ENCODE results near the gene GMCL2. TPM values are rescaled to one million over a fixed set of nuclear protein-coding genes. Genes with fewer than 3 reads are reported as not detected.

The GMCL2 gene
- total RNA-seq, 1 experiment from 2014 or later: not detected

DNA sequence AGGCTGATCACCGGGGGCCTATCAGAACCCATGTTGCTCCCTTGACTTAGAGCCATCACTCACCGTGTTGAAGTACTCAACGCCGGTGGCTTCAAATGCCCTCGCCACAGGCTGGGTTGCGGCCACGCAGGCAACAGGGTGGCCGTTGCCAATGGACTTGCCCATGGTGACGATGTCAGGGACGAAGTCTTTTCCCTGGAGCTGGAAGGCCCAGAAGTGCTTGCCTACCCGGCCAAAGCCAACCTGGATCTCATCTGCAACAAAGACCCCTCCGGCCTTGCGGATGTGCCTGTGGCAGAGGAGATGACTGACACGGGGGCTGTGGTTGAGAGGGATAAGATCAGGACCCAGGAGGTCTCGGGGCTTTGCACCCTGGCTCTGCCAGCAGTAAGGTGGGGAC is 35.1 kb upstream of the GMCL2 start:
- DNase-seq (ENCODE audit: low read depth): no peak

DNA sequence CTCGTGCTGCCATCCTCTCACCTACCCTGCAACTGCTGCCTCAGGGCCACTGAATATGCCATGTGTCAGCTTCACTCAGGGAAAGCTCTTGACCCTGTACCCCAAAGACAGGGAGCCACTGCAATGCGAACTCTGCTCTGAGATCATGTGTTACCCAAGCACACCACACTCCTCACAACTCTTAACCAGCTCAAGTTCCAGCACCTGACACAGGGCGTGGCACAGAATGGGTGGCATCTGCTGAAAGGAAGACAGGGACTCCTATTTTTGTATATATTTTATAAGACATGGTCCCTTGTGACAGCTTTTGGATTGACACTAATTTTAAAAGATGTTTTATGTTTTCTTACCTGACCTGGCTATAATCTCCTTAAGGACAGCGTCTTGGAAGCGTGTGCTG is 34.7 kb upstream of the GMCL2 start:
- no peak for DNase-seq (ENCODE audit: low read depth)

DNA sequence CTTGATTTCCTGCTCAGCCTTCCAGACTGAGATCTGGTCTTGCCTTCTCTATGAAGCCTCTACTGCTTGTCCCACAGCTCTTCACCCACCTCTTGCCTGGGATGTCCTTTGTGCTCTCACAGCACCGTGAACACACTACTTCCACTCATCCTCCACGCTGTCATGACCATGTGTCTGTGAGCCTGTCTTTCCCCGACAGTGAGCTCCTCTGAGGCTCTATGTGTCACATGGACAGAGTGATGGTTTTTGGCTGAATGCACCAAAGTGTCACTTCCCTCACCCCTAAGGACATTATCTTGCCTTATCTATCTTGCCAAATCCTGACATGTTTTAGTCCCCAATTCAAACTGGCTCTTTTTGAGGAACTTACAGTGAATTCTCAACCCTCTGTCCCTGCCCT is 34.1 kb upstream of the GMCL2 start:
- DNase-seq (ENCODE audit: low read depth): no peak

DNA sequence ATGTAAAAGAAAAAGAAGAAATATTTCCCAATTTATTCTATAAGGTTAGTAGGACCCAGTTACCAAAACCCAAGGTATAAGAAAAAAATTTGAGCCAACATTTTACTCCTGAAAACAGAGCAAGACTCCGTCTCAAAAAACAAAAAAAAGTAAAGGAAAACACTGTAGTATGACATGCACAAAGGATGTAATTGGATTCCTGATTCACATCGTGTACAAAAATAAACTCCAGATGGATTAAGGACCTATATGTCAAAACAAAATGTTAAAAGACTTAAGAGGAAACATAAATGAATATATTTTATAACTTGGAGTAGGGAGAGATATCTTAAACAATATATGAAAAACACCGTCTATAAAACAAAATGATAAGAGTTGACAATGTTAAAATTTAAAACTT is 31.7 kb upstream of the GMCL2 start:
- DNase-seq (ENCODE audit: low read depth): no peak

DNA sequence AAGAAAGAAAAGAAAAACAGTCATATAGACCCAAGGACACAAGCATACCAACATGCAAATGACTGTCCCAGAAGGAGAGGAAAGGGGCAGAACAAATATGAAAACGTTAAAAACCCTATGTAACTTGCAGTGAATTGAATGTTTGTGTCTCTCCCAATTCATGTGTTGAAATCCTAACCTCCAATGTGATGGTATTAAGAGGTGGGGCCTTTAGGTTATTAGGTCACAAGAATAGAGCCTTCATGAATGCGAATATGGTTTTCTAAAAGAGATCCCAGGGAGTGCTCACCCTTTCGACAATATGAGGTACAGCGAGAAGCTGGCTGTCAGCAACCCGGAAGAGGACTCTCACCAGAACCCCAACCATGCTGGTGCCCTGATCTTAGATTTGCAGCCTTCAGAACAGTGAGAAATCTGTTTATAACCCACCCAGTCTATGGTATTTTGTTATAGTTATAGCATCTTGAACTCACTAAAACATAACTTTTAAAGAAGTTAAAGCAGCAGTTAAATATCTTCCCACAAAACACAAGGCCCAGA is 31.1 kb upstream of the GMCL2 start:
- DNase-seq (ENCODE audit: low read depth): no peak

DNA sequence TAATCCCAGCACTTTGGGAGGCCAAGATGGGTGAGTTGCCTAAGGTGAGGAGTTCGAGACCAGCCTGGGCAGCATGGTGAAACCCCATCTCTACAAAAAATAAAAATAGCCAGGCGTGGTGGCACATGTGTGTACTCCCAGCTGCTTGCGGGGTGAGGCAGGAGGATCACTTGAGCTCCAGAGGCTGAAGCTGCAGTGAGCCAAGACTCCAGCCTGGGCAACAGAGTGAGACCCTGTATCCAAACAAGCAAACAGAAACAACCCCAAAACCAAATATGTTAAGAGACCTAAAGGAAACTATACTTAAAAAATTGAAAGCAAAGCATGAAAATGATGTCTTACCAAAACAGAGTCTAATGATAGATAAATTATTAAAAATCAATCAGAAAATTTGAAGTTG is 29.6 kb upstream of the GMCL2 start:
- DNase-seq (ENCODE audit: low read depth): no peak

DNA sequence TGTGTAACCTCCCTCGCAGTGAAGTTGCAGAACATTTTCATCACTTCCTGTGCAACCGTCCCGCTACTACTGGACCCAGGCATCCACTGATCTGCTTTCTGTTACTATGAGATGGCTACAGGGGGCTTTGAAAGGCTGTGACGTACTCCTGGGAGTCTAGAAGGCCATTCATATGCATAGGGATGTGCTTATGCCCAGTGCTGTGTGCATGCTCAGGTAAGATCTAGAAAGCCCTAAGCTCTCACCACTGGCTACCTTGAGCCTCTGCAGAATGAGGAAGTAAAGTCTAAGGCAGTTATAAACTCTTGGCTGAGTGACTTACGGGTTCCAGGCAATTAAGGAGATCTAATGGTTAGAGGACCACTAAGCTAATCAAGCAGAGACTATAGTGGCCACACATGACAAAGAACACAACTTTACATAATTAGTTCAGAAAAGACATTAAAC is 28.9 kb upstream of the GMCL2 start:
- DNase-seq (ENCODE audit: low read depth): no peak

DNA sequence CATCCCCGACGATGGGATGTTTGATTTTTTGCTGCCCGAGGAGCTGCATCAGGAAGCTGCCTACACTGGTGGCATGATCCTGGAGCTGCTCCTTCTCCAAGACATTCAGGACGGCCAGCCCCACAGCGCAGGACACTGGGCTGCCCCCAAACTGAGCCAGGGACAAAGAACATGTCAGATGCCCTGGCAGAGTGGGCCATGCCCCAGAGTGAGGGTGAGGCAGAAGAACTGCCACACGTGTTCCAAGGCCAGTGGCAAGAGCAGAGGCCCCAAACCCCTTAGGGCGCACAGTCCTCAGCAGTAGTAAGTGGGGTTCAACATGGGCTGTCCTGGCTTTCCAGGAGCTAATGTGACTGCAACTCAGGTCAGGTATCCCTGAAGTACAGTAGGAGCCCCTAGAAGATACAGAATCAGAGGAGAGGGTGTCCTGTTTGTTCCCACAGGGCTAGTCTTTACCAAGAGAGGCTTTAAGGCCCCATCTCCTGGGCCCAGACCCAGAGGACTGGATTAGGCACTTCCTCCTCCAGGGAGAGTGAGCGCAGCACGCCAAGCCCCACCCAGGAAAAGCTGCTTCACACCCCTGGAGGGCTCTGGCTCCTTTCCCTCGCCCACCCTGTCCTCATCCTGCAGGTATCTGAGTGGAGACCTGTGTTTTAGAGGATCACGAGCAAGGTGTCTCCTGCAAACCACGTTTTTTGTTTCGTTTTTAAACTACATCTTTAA is 28.3 kb upstream of the GMCL2 start:
- no peak for DNase-seq (ENCODE audit: low read depth)

DNA sequence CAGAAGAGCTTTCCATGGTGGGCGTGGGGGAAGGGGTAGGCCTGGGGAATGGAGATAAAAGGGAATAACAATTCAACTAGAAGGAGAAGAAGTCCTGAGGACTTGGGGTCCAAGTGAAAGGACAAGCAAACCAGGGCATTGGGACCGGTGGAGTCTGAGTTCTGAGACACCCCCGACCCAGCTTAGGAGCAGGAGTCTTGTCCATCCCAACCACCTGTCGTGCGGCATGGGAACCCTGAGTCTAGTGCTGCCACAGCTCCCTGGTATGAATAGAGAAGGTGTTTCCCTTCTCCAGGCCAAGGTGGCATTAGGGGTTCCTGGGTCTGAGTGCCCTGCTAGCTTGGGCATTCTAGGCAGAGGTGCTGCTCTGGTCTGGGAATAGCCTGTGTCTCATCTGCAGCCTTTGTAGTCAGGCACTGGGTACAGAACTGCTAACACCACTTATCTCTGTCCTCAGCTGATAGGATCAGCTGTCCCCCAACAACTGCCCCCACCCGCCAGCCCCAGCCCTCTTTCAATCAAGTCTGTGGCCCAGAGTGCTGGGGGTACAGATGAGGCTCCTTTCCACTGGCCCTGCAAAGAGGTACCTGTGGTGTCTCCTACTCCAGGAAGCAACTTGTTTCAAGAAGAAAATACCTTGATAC is 27.1 kb upstream of the GMCL2 start:
- no peak for DNase-seq (ENCODE audit: low read depth)

DNA sequence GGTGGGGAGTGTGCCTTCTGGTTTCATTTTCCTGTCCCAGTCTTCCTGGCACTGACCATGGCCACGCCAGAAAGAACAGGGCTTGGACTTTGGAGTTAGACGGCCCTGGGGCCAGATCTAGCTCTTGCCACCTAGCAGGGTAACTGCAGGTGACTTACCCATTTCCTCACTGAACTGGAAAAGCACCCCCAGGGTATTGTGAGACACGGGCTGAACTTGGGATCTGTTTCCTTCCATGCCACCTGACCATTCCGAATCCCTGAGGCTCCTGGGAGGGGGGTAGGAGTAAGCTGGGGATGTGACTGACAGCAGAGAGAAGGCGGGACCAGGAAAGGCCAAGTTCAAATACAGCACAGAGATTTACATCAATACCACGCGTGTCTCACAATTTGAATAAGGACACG is 26.6 kb upstream of the GMCL2 start:
- DNase-seq (ENCODE audit: low read depth): no peak

DNA sequence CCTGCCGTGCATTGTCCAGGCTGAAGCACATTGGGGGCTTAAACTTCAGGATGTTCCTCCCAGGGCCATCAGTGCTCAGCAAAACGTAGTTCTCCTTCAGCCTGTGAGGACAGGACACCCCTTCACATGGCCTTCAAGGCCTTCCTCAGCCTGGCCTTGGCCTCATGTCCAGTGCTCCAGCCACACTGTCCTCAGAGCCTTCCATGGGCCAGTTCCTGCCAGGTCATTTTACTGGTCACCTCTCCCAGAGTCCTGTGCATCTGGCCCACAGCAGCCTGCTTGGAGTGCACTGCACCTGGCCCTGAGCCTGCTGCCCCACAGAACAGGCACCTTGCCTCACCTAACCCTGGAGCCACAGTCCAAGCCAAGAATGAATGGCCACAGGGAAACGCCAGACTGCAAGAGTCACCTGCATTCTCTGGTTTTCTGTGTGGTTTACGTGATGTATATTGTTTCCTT is 25.9 kb upstream of the GMCL2 start:
- no peak for DNase-seq (ENCODE audit: low read depth)

DNA sequence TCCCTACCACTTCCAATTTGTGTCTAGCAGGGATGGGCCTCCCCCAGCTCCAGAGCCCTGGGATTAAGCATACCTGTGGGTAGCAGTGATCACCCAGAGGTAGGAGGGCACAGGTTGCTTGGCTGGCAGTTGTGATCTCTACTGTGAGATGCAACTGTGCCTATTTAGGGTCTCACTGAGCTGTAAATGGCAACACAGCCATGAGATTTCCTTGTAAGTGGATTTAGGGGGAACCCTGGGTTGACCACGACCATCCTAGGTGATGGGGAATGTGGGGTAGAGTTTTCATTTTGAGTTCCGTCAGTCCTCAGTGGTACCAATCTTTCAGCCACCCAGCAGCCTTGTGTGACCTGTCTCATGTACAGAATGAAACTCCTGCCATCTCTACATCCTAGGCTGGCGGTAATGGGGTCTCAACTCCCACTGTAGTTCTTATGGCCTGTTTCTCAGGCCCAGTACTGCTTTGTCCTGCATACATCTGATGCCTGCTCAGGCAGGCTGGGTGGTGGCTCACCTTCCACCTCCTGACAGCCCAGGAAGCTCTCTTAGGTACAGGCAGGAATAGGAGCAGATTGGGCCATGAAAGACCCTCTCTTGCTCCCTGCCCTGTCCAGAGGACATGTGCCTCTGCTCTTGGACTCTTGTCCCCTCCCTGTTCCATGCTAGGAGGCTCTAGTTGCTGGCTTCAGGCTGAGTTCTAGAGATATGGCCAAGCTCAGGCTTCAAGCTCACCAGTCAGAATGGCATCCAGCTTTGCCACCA is 25.3 kb upstream of the GMCL2 start:
- DNase-seq (ENCODE audit: low read depth): no peak

DNA sequence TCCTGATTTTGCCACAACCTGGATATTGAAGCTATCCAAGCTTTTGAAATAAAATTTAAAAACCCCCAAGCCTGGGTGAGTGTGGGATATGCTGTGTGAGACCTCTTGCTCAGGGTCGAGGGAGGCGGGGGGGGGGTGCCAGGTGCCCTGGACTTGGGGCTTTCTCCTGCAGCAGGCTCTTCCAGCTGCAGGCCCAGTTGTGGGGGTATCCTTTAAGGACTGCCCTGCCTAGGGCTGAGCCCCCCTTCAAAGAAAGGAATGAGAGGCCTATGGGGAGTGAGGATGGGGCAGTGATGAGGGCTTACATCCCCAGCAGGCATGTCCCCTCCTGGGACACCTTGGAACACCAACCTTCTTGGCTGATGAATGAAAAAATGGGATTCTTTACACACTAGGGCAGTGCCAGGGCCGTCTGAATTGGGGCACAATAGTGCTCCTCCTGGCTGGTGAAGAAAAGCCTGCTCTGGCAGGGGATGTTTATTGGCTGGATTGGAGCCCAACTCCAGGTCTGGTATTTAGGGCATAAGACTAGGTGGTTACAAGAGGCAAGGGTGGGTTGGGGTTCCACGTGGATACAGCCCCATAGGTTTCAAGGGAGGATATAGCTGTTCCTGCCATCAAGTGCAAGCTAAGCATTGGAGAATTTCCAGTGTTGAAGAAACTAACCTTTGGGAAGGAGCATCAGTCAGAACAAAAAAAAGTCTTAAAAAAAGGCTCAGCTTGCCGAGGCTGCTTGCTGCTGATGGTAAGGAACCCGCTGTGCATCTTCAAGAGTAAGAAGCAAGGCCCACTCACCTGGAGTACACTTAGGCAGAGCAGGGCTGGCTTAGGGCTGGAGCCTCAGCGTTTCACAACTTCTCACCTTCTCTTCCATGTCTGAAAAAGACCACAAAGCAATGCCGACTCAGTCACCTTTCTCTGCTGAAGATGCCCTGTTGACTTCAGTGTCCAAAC is 24.2 kb upstream of the GMCL2 start:
- DNase-seq (ENCODE audit: low read depth): no peak

DNA sequence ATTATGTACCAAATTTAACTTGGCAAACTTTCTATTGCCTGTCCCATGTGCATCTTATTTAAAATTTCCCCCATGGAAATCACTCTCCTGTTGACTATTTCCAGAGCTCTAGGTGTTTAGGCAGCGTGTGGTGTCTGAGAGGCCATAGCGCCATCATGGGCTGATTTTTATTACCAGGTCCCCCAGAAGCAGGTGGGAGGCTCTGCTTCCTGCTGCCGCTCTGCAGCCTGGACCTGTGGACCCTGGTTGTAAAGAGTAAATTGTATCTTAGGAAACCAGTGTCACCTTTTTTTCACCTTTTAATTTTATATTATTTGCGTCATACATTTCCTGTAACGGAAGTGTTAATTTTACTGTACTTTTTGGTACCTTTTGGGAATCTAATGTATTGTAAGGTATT is 23.5 kb upstream of the GMCL2 start:
- no peak for DNase-seq (ENCODE audit: low read depth)

DNA sequence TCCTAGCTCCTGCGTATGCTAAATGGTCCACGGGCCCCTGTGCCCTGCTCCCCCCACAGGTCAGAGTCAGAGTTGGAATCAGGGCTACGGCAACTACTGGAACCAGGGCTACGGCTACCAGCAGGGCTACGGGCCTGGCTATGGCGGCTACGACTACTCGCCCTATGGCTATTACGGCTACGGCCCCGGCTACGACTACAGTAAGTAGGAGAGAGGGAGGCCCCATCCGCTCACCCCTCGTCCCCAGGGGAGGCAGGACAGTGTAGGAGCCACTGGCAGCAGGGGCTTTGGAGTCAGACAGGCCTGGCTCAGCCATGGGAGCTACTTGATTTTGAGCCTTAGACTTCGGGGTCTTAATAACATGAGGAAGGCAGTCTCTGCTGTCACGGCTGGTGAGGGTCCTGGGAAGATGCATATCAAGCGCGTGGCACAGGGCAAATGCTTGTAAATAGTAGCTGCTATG is 22.9 kb upstream of the GMCL2 start:
- DNase-seq (ENCODE audit: low read depth): no peak

DNA sequence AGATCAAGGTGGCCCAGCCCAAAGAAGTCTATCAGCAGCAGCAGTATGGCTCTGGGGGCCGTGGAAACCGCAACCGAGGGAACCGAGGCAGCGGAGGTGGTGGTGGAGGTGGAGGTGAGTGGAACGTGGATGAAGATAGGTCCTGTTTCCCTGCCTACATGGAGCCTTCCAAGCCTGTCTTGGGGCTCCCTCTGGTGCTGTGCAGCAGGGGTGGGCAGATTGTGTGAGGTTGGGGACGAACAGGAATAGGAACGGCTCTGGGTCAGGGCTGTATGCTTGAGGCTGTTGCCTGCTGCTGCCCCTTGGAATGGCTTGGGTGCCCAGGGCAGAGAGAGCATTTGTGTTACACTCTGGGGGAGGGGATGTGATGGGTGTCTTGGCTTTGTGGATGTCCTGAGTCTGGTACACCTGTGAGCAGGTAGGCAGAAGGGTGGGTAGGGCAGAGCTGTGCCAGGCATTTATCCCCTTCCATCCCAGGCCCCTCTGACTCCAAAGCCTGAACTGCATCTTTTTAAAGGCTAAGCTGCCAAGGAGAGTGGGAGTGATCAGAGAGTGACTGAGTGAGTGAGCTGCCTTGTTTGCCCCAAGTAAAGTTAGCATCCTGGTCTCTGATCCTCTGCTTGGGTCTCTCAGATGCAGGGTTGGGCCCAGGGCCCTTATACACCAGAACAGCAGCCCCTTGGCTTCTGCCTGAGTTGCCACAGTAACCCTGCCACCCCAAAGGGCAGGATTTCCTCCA is 22.3 kb upstream of the GMCL2 start:
- DNase-seq (ENCODE audit: low read depth): no peak

DNA sequence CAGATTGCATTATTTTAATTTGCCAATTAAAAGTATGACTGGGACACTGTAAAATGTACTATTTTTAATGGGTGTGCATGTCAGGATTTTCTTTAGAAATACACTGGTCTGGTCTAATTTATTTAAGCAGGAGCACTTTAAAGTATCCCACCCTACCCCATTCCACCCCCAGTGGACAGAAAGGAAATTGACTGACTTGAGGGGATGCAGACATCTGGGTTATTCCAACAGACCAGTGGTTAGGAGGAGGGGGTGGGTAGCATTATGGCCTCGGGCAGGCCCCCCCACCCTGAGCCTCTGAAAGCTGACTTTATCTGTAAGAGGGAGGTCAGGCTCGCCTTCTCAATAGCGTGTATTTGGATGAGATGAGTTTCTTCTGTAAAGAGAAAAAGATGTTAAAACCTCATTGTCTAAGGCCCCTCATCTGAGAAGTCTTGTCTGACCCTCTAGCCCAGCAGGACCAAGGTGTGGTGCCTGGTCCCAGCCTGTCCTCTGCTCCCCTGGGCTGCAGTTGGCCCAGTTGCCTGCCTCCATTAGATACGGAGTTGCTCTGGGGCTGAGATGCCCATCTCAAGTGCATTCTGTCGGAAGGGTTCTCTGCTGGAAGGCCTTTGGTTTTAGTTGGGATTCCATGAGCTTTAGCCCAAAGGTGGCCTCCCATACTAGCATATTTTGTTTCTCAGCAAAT is 21.5 kb upstream of the GMCL2 start:
- no peak for DNase-seq (ENCODE audit: low read depth)

DNA sequence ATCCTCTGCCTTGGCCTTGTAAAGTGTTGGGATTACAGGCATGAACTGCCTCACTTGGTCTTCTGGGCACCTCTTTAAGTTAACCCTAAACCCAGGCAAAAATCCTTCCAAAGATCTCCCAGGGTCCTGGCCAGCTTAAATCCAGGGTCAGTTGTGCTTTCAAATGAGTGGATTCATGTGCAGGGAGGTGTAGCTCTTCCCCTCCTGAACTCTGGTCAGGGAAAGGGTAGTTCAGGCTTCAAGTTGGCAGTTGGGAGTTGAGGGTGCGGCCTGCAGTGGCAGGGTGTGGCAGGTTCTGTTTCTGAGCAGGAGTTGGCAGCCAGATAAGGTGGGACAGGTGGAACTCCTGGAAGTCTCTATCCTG is 20.7 kb upstream of the GMCL2 start:
- DNase-seq (ENCODE audit: low read depth): no peak

DNA sequence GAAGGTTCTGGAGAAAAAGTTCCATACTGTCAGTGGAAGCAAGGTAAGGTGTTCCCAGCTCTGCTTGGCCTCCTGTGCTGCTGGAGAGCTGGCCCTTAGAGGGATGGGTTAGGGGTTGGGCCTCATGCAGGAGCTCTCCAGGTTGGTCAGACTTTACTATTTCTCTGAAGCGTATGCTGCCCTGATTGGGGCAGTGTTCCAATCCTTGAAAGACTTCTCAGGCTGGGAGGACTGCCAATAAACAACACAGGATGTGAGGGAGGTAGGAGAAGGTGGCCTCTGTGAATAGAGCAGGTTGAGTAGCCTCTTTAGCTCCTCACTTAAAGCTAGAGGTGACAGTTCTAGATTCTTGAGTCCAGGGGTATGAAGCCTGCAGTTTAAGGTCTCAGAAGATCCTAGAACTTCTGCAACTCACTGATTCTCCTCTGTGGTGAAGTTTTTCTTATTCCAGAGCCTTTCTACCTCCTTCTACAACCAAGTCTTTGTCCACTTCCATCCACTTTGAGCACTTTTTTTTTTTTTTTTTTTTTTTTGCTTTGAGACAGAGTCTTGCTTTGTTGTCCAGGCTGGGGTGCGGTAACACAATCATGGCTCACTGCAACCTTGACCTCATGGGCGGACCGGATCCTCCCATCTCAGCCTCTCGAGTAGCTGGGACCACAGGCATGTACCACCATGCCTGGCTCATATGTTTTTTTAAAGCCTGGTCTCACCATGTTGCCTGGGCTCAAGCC is 20.2 kb upstream of the GMCL2 start:
- DNase-seq (ENCODE audit: low read depth): no peak
